GM12864 (cell line): ENCODE data around the gene ABCC9.

Experiments
- DNase-seq: peaks from one replicate; pipeline ENCODE4 v3.0.0-alpha.2; 2011; ENCODE audit warnings: low read depth
- H3K4me3 ChIP-seq: 2 replicates; pipeline ENCODE4 v1.5.1; 2011; ENCODE audit warnings: mild to moderate bottlenecking, low read depth, low read length, control low read depth
- TF ChIP-seq, protein P1 (sequence below): IDR thresholded peaks from 2 replicates; pipeline ENCODE4 v1.5.1; 2011; ENCODE audit warnings: low read depth, mild to moderate bottlenecking, moderate library complexity, low read length, control low read depth, inconsistent platforms; ENCODE audit errors: missing control alignments

The ABCC9 gene

DNA sequence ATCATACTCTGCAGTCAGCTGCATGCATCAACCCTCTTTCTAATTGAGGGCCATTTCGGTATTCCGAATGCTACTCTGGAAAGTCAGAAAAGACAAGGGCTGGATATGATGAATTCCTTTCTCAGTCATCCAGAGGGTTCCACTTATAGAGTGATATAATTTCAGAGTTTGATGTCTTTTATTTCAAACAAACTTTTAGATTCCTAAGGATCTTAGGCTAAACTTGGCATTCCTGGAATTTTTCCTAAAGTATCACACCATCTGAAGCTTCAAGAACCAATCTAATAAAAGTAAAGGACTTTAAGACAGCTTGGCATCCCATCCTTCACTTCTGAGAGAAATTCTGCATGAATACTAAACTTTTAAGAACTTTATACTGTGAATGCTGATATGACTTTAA is 97.4 kb downstream of the ABCC9 start:
- no peak for DNase-seq
- TF ChIP-seq, protein P1, sequence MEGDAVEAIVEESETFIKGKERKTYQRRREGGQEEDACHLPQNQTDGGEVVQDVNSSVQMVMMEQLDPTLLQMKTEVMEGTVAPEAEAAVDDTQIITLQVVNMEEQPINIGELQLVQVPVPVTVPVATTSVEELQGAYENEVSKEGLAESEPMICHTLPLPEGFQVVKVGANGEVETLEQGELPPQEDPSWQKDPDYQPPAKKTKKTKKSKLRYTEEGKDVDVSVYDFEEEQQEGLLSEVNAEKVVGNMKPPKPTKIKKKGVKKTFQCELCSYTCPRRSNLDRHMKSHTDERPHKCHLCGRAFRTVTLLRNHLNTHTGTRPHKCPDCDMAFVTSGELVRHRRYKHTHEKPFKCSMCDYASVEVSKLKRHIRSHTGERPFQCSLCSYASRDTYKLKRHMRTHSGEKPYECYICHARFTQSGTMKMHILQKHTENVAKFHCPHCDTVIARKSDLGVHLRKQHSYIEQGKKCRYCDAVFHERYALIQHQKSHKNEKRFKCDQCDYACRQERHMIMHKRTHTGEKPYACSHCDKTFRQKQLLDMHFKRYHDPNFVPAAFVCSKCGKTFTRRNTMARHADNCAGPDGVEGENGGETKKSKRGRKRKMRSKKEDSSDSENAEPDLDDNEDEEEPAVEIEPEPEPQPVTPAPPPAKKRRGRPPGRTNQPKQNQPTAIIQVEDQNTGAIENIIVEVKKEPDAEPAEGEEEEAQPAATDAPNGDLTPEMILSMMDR, result no peak

DNA sequence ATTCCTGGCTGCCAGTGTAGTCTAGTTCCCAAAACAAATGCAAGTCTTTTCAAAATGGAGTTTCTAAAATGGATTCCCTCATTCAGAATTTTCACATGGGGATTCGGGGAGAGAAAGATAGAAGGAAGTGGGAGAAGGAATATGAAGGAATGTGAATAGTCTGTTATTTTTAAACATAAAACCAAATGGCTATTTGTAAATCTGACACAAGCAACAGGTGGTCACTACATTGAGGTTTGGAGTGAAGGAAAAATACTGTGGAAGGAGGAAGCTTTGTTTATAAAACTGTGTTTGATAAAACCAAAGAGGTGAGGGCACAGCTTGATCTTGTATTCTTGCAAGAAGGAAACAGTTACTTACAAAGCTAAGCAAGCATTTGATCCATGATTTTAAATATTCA is 101.5 kb downstream of the ABCC9 start:
- H3K4me3 ChIP-seq, result no peak overlapping the region
- DNase-seq, result no peak
- TF ChIP-seq, protein P1, result no peak

More for the DNA sequence above, 97.4 kb downstream of the ABCC9 start:
- H3K4me3 ChIP-seq, result no peak overlapping the region

DNA sequence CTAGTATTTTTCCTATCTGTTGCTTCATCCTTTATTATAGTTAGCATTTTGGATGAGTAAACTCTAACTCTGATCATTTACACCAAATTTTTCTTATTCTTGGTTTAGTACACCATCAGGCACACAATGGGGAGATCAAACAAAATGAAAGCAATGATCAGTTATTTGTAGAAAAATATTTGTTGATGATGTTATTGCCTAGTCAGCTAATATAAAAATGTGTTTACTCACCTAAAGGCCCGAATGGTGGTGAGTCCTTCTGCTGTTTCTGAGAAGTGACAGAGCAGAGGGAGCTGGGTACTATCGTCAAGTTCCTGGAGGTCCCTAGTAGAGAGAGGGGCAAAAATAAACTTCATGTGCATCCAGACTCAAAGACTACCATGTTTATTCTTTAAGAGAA is 103.4 kb downstream of the ABCC9 start:
- TF ChIP-seq, protein P1, result no peak
- no peak for DNase-seq
- no peak overlapping the region for H3K4me3 ChIP-seq

DNA sequence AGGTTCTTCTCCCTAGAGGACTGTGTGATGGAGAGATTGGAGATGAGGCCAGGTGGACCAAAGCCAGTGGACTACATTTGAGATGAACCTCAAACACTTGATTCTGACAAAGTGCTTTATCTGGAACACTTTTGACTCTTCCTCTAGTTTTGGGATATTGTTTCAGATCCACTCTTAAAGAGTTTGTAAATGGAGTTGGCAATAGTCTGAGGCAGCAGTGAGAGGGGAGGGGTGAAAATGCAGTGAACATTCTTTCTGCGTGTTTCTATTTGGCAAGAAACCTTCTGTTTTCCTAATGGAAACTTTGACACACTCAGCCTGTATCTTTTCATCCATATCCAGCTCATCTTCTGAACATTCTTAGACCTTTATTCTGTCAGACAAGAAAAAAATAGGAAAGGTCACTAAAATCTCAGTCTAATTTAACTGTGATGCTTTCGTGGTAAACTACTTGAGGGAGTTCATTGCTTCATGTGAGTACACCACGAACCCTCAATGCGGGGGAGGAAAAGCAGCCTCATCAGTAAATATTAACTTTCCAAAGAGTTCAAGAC is 109.4 kb downstream of the ABCC9 start:
- DNase-seq, result no peak
- H3K4me3 ChIP-seq, result no peak overlapping the region
- TF ChIP-seq, protein P1, result no peak

DNA sequence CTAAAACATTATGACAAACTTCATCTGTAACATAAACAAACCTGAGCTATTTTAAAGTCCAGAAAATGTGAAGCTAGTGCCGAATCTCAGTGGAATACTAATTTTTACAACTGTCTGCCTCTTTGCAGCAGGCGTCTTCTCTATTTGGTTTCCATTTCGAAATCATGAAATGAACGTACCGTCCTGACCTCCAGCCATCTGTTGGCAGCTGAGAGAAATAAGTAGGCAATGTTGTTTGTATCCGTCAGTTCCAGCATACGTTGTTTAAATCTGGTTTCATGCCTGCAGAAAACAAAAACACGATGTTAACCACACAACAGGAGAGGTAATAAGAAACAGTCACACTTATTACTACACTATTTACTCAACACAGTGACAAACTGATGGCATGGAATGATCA is 112.4 kb downstream of the ABCC9 start:
- TF ChIP-seq, protein P1, result no peak
- no peak overlapping the region for H3K4me3 ChIP-seq
- no peak for DNase-seq

DNA sequence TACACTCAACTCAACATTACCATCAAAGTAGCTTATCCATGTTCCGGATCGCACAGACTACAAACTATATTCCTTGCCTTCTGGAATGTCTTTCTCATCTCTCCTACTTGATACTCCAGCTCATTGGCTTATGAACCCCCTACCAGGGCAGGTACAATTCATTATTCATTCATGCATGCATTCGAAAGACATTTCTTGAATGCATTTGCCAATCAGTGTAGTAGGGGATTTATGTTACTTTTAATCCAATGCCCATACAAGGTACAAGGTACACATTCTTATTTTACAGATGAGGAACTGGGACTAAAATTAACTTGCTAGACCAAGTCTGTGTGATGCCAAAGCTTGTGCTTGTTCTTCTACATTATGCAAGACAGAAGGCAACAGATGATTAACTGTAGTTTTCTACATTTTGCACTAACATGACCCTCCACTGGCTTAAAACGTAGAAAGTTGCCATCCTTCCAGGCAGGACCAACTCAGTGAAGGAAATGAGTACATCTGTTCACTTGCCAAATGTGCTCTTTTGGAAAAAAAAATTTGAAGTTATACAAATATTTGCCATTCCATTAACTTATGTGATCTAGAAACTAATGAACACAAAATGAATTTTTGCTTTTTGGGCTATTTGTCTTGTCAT is 113.0 kb downstream of the ABCC9 start:
- TF ChIP-seq, protein P1, result no peak
- no peak for DNase-seq
- no peak overlapping the region for H3K4me3 ChIP-seq

DNA sequence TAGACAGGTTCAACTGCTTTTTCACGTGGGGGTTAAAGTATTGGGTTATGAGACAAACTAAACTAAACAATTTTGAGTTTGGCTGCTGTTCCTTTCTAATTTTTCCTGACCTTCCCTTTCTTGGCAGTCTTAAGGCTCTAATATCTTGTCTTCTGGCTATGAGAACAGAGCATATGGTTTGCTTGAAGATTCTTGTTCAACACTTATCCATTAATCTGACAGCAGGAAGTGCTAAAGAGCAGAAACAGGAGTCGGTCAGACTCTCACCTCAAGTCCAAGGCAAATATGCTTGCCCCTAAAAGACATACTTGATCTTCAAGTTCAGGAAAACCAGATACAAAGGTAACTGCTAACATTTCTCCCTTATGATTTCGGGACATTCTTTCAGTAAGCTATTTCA is 114.1 kb downstream of the ABCC9 start:
- DNase-seq, result no peak
- TF ChIP-seq, protein P1, result no peak
- H3K4me3 ChIP-seq, result no peak overlapping the region
